ENCODE data around the gene BARX2.
A peak's percentile ranks its signal among the peaks of the same experiment; 100 is the strongest.

BARX2 gene

GRCh38 chr11:129440028-129440713 is 64.5 kb downstream of the BARX2 start:
- no peak for DNase-seq

DNA sequence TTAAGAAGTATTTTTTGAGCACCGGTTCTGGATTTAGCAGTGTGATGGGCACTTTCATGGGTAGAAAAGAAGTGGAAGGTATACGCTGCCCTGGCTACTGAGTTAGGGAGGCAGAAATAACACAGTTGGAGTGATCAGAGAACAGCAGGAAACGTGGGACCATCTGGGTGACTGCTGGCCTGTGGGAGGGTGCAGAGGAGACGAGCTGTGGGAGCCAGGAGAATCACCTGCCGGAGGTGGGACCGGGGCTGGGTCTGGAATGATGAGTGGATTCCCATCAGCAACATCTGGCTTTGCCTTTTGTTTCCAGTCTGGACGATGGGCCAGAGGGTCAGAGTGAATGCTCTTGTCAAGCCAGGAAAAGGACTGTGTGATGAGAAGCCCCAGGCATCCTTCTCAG is 66.5 kb downstream of the BARX2 start:
- DNase-seq: no peak

GRCh38 chr11:129443276-129443675 is 67.6 kb downstream of the BARX2 start:
- no peak for DNase-seq

GRCh38 chr11:129444274-129444673 is 68.6 kb downstream of the BARX2 start:
- no peak for DNase-seq

GRCh38 chr11:129445226-129445625 is 69.6 kb downstream of the BARX2 start:
- no peak for DNase-seq

GRCh38 chr11:129446572-129446971 is 70.9 kb downstream of the BARX2 start:
- DNase-seq: no peak

DNA sequence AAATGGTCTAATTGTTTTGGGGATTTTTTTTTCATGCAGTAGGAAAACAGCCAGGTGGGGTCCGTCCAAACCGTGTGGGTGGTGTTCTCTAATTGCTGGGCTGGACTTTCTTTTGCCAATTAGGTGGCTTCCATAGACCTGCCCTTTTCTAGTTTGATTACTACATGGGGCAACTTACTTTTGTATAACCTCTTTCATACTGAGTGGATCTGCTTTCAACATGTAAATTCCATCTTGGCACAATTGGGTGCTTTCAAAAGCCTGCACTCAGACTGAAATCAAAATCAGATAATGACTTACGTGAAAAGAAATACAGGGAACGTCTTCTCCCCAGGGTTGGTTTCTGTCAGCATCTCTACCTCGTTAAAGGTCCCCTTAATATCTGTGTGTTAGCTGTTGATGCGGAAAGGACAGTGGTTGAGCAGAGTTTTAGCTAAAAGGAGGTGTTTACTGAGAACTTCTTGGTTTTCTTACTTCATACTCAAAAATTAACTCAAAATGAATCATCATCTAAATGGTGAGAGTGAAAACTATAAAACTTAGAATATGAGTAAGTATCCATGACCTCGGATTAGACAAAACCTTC is 72.1 kb downstream of the BARX2 start:
- peak; percentile 52 for DNase-seq

GRCh38 chr11:129451524-129451923 is 75.9 kb downstream of the BARX2 start:
- no peak for DNase-seq

DNA sequence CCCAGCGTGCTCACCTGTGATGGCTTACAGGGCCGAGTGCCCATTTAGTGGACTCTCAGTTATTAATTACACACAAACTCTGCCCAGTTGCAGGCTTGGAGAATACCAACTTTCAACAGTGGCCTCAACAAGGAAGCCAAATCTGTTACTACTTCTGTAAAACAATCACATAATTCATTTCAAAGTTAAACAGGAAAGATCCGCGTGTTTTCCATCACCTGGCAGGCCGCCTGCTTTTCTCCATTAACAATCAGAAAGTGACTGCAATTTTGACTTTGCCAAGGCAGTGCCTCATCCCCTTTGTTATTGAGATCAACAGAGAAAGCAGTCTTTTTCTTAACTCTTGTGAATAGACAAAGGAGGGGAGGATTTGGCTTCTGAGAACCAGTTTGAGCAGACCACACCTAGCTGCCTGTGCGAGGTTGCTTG is 77.7 kb downstream of the BARX2 start:
- no peak for DNase-seq

- DNase-seq: no peak
These were observed 79.5 kb downstream of the BARX2 start for GRCh38 chr11:129455101-129455500.

DNA sequence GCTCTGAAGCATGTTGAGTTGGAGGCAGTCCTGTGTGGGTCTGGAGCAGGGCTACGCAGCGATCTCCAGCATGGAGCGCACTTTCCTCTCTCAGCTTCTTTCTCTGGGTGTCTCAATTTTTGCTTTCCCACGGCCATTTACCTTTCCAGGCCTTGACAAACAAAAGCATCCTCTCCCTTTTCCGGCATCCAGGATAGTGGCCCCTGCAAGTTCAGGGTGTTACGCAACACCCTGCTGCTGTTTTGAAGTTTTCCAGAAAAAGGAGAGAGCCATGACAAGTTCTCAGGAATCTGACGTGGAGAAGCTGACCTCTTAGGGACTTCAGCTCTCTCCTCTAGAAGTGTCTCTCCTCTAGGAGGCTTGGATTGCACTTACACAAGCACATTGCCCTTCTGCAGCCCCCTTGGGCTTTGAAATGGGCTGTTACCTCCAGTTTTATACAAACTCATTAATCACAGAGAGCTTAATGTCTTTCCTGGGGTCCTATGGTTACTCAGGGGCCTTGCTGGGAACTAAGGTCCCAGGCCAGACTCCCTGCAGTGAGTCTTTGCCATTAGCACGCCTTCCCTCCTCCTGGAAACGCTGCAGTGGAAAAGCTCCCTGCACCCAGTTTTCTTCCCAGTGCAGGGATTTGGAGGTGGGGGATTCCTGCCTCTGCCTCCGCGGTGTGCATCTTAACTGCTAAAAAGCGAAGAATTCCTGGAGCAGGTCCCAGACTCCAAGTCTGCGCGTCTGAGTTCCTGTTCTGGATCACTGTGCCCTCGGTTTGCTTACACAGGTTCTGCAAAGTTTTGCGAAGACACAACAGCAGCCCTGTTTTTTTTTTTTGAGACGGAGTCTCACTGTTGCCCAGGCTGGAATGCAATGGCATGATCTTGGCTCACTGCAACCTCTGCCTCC is 80.4 kb downstream of the BARX2 start:
- DNase-seq: no peak

GRCh38 chr11:129457321-129457720 is 81.7 kb downstream of the BARX2 start:
- DNase-seq: no peak

GRCh38 chr11:129458278-129458677 is 82.6 kb downstream of the BARX2 start:
- no peak for DNase-seq

- DNase-seq: no peak
These were observed 83.3 kb downstream of the BARX2 start for GRCh38 chr11:129458756-129459535.

- DNase-seq: no peak
These were observed 85.1 kb downstream of the BARX2 start for GRCh38 chr11:129460714-129461113.

GRCh38 chr11:129484068-129484467 is 108.4 kb downstream of the BARX2 start:
- no peak for DNase-seq

DNA sequence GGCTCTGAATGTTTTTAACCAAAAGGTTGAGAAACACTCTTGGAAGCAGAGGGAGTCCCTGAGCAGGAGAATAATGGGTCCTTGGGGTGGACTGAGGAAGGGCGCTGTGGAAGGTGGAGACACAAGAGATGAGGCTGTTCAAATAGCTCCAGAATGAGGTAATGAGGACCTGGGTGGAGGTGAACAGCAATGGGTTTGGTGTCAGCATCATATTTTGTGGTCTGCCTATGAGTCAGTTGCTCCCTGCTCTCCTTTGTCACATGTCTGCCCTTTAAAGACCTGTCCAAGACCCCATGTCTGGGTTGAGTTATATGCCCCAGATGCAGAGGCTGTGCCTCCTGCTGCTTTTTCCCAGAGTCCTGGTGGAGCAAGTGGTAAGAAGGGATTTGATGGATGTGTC is 113.6 kb downstream of the BARX2 start:
- DNase-seq: no peak

DNA sequence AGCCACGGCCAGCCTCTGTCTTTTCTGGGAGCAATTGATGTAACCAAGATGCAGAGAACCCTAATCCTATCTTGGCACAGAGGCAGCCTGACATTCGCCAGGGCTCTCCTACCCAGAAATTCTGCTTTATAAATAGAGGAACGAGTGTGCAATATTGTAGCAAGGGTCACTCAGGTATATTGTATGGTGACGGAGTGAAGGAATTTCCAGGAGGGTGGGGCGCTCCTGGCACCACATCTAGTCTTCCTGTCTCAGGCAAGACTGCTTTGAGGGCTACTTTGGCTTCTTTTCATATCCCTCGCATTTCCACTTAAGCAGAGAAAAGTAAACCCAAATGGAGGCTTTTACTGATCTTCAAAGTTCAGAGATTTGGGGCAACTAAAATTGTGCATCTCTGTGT is 114.4 kb downstream of the BARX2 start:
- DNase-seq: no peak

DNA sequence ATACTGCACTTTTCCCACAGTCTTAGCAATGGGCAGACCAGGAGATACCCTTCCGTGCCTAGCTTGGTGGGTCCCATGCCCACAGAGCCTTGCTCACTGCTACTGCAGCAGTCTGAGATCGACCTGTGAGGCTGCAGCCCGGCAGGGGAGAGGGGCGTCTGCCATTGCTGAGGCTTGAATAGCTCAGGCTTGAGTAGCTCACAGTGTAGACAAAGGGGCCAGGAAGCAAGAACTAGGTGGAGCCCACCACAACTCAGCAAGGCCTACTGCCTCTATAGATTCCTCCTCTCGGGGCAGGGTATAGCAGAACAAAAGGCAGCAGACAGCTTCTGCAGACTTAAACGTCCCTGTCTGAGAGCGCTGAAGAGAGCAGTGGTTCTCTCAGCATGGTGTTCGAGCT is 118.1 kb downstream of the BARX2 start:
- no peak for DNase-seq

Data from activated CD4-positive, alpha-beta T cell treated with anti-CD3 and anti-CD28 coated beads, Interleukin-2, amount 50 U/mL, for 16 hours (primary cell).